Mesenchymal stem cell (in vitro differentiated cells and primary cell): ENCODE measurements around the gene TTLL9.

Experiments
- DNase-seq: peaks from one replicate; pipeline ENCODE4 v3.0.0-alpha.2; 2013
- H2AFZ ChIP-seq: one replicate; pipeline ENCODE4 v1.6.1; 2013; ENCODE audit warnings: low read depth, mild to moderate bottlenecking, control low read depth, inconsistent platforms, low read length, moderate library complexity
- H2AK5ac ChIP-seq: 2 replicates; pipeline ENCODE4 v1.6.1; 2013; ENCODE audit warnings: low read length, moderate library complexity, mild to moderate bottlenecking, inconsistent platforms; ENCODE audit not compliant: severe bottlenecking
- H2BK120ac ChIP-seq: one replicate; pipeline ENCODE4 v1.6.1; 2013; ENCODE audit warnings: low read depth, mild to moderate bottlenecking, inconsistent platforms, low read length, moderate library complexity
- H2BK12ac ChIP-seq, 2 experiments: one replicate each; pipeline ENCODE4 v1.6.1; 2013; ENCODE audit warnings: inconsistent platforms in 2 of 2, low read length in 2 of 2, mild to moderate bottlenecking in 2 of 2, moderate library complexity in 2 of 2, control low read depth in 1 of 2
- H2BK15ac ChIP-seq: one replicate; pipeline ENCODE4 v1.6.1; 2013; ENCODE audit warnings: mild to moderate bottlenecking, low read depth, inconsistent platforms; ENCODE audit not compliant: poor library complexity, severe bottlenecking
- H2BK5ac ChIP-seq: 2 replicates; pipeline ENCODE4 v1.6.1; 2013; ENCODE audit warnings: low read depth, mild to moderate bottlenecking, low read length, control low read depth, inconsistent platforms; ENCODE audit not compliant: poor library complexity, severe bottlenecking
- H3K14ac ChIP-seq, 2 experiments: one replicate each; pipeline ENCODE4 v1.6.1; 2013; ENCODE audit warnings: inconsistent platforms in 2 of 2, low read length in 2 of 2, control low read depth in 1 of 2, mild to moderate bottlenecking in 1 of 2, moderate library complexity in 1 of 2
- H3K18ac ChIP-seq, 2 experiments: one replicate each; pipeline ENCODE4 v1.6.1; 2013; ENCODE audit warnings: inconsistent platforms in 2 of 2, low read length in 2 of 2, control low read depth in 1 of 2, low read depth in 1 of 2, mild to moderate bottlenecking in 1 of 2
- H3K23ac ChIP-seq, 2 experiments: one replicate each; pipeline ENCODE4 v1.6.1; 2013; ENCODE audit warnings: inconsistent platforms in 2 of 2, low read length in 2 of 2, mild to moderate bottlenecking in 2 of 2, moderate library complexity in 2 of 2, control low read depth in 1 of 2
- H3K27ac ChIP-seq: 2 replicates; pipeline ENCODE4 v1.5.1; 2013; ENCODE audit warnings: mild to moderate bottlenecking, moderate library complexity, low read length, control low read depth, inconsistent platforms; ENCODE audit not compliant: poor library complexity, severe bottlenecking
- H3K27me3 ChIP-seq, 2 experiments: 2 replicates each; pipeline versions ENCODE4 v1.6.1 to v1.7.0; 2013; ENCODE audit warnings: low read length in 2 of 2, mild to moderate bottlenecking in 2 of 2, moderate library complexity in 2 of 2, control low read depth in 1 of 2, inconsistent platforms in 1 of 2; ENCODE audit not compliant: control insufficient read depth in 1 of 2, insufficient read depth in 1 of 2
- H3K36me3 ChIP-seq, 2 experiments: 2 replicates each; pipeline versions ENCODE4 v1.6.1 to v1.7.0; 2013; ENCODE audit warnings: low read length in 2 of 2, control low read depth in 1 of 2, inconsistent platforms in 1 of 2, low read depth in 1 of 2, mild to moderate bottlenecking in 1 of 2; ENCODE audit not compliant: insufficient read depth in 2 of 2, control insufficient read depth in 1 of 2
- H3K4ac ChIP-seq, 2 experiments: one replicate each; pipeline ENCODE4 v1.6.1; 2013; ENCODE audit warnings: inconsistent platforms in 2 of 2, low read length in 2 of 2, mild to moderate bottlenecking in 2 of 2, moderate library complexity in 2 of 2, control low read depth in 1 of 2, low read depth in 1 of 2
- H3K4me1 ChIP-seq: 2 replicates; pipeline ENCODE4 v1.6.1; 2013; ENCODE audit warnings: low read depth, low read length, control low read depth; ENCODE audit not compliant: control insufficient read depth, insufficient read depth
- H3K4me2 ChIP-seq: 2 replicates; pipeline ENCODE4 v1.6.1; 2013; ENCODE audit warnings: low read length, mild to moderate bottlenecking, inconsistent platforms; ENCODE audit not compliant: poor library complexity, severe bottlenecking
- H3K4me3 ChIP-seq, 2 experiments: 2 replicates each; pipeline versions ENCODE4 v1.5.1 to v1.7.0; 2013; ENCODE audit warnings: low read length in 2 of 2, mild to moderate bottlenecking in 2 of 2, control low read depth in 1 of 2, low read depth in 1 of 2; ENCODE audit not compliant: insufficient read depth in 1 of 2
- H3K79me1 ChIP-seq: replicated peaks from 2 replicates; pipeline ENCODE4 v1.6.1; 2013; ENCODE audit warnings: mild to moderate bottlenecking, control low read depth, low read length, inconsistent platforms; ENCODE audit not compliant: poor library complexity, severe bottlenecking
- H3K9ac ChIP-seq: 2 replicates; pipeline ENCODE4 v1.7.0; 2013; ENCODE audit warnings: mild to moderate bottlenecking, low read length, moderate library complexity
- H3K9me3 ChIP-seq: 2 replicates; pipeline ENCODE4 v1.7.0; 2013; ENCODE audit warnings: mild to moderate bottlenecking, low read length; ENCODE audit not compliant: control insufficient read depth
- H4K8ac ChIP-seq: one replicate; pipeline ENCODE4 v1.6.1; 2013; ENCODE audit warnings: inconsistent platforms, mild to moderate bottlenecking, low read length, moderate library complexity
- H4K91ac ChIP-seq: one replicate; pipeline ENCODE4 v1.6.1; 2013; ENCODE audit warnings: mild to moderate bottlenecking, low read length, inconsistent platforms
- WGBS: methylation state at CpG from one replicate; pipeline ENCODE4 v1.1.7; 2013; ENCODE audit warnings: mixed read lengths; 5-methylcytosine and 5-hydroxymethylcytosine counted together

Gene TTLL9

DNA sequence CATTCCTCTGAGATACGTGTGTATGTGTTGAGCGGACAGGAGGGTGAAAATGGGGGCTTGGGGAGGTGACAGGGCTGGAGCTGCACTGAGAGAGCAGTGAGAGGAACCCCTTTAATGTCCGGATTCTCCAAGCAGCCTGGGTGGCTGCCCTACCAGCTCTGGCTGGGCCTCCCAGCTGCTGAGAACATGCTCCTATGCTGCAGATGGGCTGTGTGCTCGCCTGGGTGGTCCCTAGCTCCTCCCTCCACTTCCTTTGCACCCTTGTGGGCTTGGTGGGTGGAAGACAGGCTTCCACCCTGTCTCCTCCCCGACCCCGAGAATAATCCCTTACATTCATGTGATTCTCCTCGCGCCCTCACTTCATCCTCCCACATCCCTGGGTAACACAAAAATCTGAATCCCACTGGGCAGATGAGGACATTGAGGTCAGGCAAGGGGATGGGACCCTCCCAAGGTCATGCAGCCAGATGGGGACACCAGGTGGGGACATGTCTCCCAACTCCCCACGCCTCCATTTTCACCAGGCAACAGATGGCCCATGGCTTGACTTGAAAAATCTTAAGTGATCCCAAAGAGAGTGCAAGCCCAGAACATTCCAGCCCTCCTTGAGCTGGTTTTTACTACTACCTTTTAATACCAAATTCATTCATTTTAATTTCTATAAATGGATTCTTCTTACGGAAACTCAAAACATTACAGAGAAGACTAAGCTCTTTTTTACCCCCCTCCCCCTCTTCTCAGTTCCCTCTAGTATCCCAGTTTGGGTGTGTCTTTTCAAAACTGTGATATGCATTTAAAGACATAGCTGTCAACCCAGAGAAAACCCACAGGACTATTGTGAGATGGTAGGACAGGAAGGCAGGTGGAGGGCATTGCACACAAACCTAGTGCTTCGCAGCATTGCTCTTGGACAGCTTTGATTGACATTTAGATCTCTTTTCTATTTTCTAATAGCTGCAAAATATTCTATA, 86.4 kb downstream of the TTLL9 start:
- no peaks in the 10 kb centered on the region for H3K36me3 ChIP-seq
- H4K8ac ChIP-seq, result no peak overlapping the region
- H3K14ac ChIP-seq, result no peak overlapping the region
- no peak overlapping the region for H2AFZ ChIP-seq
- no peak for DNase-seq
- H2BK12ac ChIP-seq, result no peak overlapping the region
- no peak overlapping the region for H3K4me2 ChIP-seq
- no peak overlapping the region for H3K9ac ChIP-seq
- H2BK15ac ChIP-seq, result no peak overlapping the region
- H4K91ac ChIP-seq, result no peak overlapping the region
- 67% methylated on average over 11 of the region's 11 CpGs for WGBS
- no peaks in the 10 kb centered on the region for H3K79me1 ChIP-seq
- no peak overlapping the region for H3K4me3 ChIP-seq
- H2AK5ac ChIP-seq, result no peak overlapping the region
- no peak overlapping the region for H3K27ac ChIP-seq
- H2BK120ac ChIP-seq, result no peak overlapping the region
- peaks cover 62 to 66% of the 10 kb centered on the region in 2 experiments for H3K27me3 ChIP-seq
- no peak overlapping the region for H3K18ac ChIP-seq
- no peaks in the 10 kb centered on the region for H3K9me3 ChIP-seq
- no peaks in the 10 kb centered on the region for H3K4me1 ChIP-seq
- no peak overlapping the region for H3K23ac ChIP-seq
- H2BK5ac ChIP-seq, result no peak overlapping the region
- no peak overlapping the region for H3K4ac ChIP-seq

- H4K91ac ChIP-seq, result no peak overlapping the region
- peaks cover 1% of the 10 kb centered on the region for H3K4me1 ChIP-seq
- no peak overlapping the region for H3K4ac ChIP-seq
- no peak overlapping the region for H3K14ac ChIP-seq
- no peak overlapping the region for H2AK5ac ChIP-seq
- no peak overlapping the region for H2BK15ac ChIP-seq
- no peak overlapping the region for H2AFZ ChIP-seq
- H3K27me3 ChIP-seq, result peaks cover 81 to 88% of the 10 kb centered on the region in 2 experiments
- no peaks in the 10 kb centered on the region for H3K9me3 ChIP-seq
- 73% methylated on average over 2 of the region's 2 CpGs for WGBS
- no peak overlapping the region for H3K9ac ChIP-seq
- DNase-seq, result no peak
- H2BK12ac ChIP-seq, result no peak overlapping the region
- H3K36me3 ChIP-seq, result no peaks in the 10 kb centered on the region
- no peak overlapping the region for H3K27ac ChIP-seq
- no peak overlapping the region for H4K8ac ChIP-seq
- no peak overlapping the region for H3K18ac ChIP-seq
- no peak overlapping the region for H3K4me2 ChIP-seq
- H3K4me3 ChIP-seq, result no peak overlapping the region
- no peak overlapping the region for H2BK5ac ChIP-seq
- no peak overlapping the region for H2BK120ac ChIP-seq
- H3K79me1 ChIP-seq, result no peaks in the 10 kb centered on the region
- no peak overlapping the region for H3K23ac ChIP-seq
Observed at GRCh38 chr20:31962761-31963160, 92.3 kb downstream of the TTLL9 start.

- H2BK120ac ChIP-seq, result no peak overlapping the region
- H4K8ac ChIP-seq, result no peak overlapping the region
- no peak overlapping the region for H3K4me2 ChIP-seq
- peaks cover 86 to 88% of the 10 kb centered on the region in 2 experiments for H3K27me3 ChIP-seq
- DNase-seq, result no peak
- no peak overlapping the region for H2BK12ac ChIP-seq
- no peak overlapping the region for H2AFZ ChIP-seq
- no peak overlapping the region for H3K14ac ChIP-seq
- no peaks in the 10 kb centered on the region for H3K79me1 ChIP-seq
- no peak overlapping the region for H3K9ac ChIP-seq
- peaks cover 10% of the 10 kb centered on the region for H3K4me1 ChIP-seq
- no peak overlapping the region for H3K4ac ChIP-seq
- H3K36me3 ChIP-seq, result no peaks in the 10 kb centered on the region
- H4K91ac ChIP-seq, result no peak overlapping the region
- no peak overlapping the region for H3K27ac ChIP-seq
- H2AK5ac ChIP-seq, result no peak overlapping the region
- no peaks in the 10 kb centered on the region for H3K9me3 ChIP-seq
- no peak overlapping the region for H3K18ac ChIP-seq
- WGBS, result 72% methylated on average over 6 of the region's 6 CpGs
- H3K4me3 ChIP-seq, result no peak overlapping the region
- peak overlapping the region in 1 of 2 experiments; percentile 27 for H3K23ac ChIP-seq
- H2BK15ac ChIP-seq, result no peak overlapping the region
- H2BK5ac ChIP-seq, result no peak overlapping the region
Observed at GRCh38 chr20:31963889-31964288, 93.5 kb downstream of the TTLL9 start.

DNA sequence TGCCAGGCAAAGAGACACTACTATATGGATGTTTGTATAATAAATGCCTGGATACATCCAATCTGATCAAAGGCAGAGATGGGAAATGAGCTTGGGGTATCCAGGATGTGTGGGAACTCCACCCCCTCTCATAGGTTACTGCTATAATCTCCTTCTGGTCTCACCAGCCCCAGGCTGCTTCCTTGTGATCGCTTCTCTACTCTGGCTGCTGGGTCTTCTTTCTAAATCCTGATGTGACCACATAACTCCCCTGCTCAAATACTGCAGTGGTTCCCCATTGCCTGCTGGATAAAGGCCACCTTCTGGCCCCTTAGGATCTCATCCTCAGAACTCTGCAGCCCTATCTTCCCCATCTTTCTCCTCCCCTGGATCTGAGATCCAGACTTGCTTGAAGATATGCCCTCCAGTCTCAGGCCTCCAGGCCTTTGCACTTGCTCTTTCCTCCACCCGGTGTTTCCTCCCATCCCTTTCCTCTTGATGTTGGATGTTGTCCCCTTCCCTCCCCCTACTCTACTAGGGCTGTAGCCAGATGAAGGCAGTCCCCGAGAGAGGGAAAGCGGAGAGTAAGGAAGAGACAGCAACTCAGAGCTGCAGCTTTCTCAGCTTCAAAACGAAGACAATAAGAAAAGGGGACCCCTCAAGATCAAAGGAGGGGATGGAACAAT, 96.7 kb downstream of the TTLL9 start:
- no peaks in the 10 kb centered on the region for H3K79me1 ChIP-seq
- H3K27ac ChIP-seq, result no peak overlapping the region
- no peak overlapping the region for H2BK12ac ChIP-seq
- no peak overlapping the region for H4K8ac ChIP-seq
- H2AK5ac ChIP-seq, result no peak overlapping the region
- no peak overlapping the region for H2BK15ac ChIP-seq
- H4K91ac ChIP-seq, result no peak overlapping the region
- no peak overlapping the region for H2BK5ac ChIP-seq
- no peak overlapping the region for H2AFZ ChIP-seq
- H3K27me3 ChIP-seq, result peaks cover 89 to 90% of the 10 kb centered on the region in 2 experiments
- H3K4me1 ChIP-seq, result peaks cover 10% of the 10 kb centered on the region
- H3K4me3 ChIP-seq, result no peak overlapping the region
- H3K4ac ChIP-seq, result no peak overlapping the region
- DNase-seq, result no peak
- H3K36me3 ChIP-seq, result no peaks in the 10 kb centered on the region
- no peak overlapping the region for H3K4me2 ChIP-seq
- H3K14ac ChIP-seq, result no peak overlapping the region
- no peak overlapping the region for H3K9ac ChIP-seq
- H2BK120ac ChIP-seq, result no peak overlapping the region
- no peaks in the 10 kb centered on the region for H3K9me3 ChIP-seq
- H3K23ac ChIP-seq, result no peak overlapping the region
- H3K18ac ChIP-seq, result no peak overlapping the region
- WGBS, result 8% methylated on average over 5 of the region's 5 CpGs
